Measurements from ENCODE around the gene CTSA.

CTSA gene

DNA sequence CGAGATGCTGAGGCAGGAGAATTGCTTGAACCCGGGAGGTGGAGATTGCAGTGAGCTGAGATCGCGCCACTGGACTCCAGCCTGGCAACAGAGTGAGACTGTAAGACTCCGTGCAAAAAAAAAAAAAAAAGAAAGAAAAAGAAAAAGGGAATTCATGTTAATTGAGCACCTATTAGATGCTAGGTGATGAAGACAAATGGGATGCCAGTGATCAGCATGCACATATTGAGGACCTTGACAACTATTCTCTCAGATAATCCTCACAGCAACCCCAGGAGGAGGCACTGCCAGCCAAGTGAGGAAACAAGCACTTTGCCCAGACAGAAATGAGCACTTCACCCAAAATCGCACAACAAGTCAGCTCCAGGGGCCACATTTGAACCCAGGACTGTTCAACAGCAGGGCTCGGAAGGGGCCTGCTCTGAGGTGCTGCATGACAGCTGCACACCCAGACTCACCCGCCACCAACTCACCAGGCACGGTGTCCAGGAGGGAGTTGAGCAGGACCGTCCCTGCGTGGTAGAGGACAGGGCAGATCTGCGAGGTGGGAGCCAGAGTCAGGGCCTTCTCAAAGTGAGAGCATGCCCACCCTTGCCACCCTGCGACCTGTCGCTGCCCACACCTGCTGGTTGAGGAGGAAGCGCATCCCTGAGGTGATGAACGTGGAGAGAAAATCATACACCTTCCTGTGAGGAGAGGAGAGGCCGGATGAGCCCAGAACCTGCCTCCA lies 16.2 kb downstream of the CTSA start:
- no peaks in the 10 kb centered on the region for H3K27me3 ChIP-seq (ENCODE audit: insufficient read depth, poor library complexity, severe bottlenecking)
- DNase-seq (ENCODE audit: low spot score) (no peak), ATAC-seq (ENCODE audit: low read depth) (no peak)
- peaks cover 24% of the 10 kb centered on the region for H3K4me1 ChIP-seq (ENCODE audit: insufficient read depth, poor library complexity, severe bottlenecking)
- H3K4me3 ChIP-seq (ENCODE audit: severe bottlenecking): no peak overlapping the region
- TF ChIP-seq, protein P1, sequence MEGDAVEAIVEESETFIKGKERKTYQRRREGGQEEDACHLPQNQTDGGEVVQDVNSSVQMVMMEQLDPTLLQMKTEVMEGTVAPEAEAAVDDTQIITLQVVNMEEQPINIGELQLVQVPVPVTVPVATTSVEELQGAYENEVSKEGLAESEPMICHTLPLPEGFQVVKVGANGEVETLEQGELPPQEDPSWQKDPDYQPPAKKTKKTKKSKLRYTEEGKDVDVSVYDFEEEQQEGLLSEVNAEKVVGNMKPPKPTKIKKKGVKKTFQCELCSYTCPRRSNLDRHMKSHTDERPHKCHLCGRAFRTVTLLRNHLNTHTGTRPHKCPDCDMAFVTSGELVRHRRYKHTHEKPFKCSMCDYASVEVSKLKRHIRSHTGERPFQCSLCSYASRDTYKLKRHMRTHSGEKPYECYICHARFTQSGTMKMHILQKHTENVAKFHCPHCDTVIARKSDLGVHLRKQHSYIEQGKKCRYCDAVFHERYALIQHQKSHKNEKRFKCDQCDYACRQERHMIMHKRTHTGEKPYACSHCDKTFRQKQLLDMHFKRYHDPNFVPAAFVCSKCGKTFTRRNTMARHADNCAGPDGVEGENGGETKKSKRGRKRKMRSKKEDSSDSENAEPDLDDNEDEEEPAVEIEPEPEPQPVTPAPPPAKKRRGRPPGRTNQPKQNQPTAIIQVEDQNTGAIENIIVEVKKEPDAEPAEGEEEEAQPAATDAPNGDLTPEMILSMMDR (IDR thresholded peaks at IDR 0.05; ENCODE audit: poor library complexity, severe bottlenecking): no peak
- no peaks in the 10 kb centered on the region for H3K36me3 ChIP-seq (ENCODE audit: low read depth)
- no peaks in the 10 kb centered on the region for H3K9me3 ChIP-seq (ENCODE audit: severe bottlenecking)
- no peak overlapping the region for H3K27ac ChIP-seq (ENCODE audit: poor library complexity, severe bottlenecking)

DNA sequence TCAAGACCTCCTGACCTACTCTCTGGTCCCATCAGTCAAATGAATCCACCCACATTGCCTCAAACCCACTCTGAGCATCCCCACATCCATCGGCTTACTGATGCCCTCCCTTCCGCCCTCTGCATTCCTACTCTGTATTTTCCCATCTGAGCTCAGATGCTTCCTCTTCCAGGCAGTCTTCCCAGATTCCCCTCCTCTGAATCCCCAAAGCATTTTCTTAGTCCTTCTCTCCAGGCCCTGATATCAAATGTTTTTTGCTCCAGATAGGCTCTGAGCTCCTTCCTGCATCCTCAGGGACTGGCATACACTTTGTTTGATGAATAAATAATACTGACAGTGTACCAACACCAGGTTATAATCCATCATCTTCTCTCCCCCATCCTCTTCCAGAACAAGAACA lies 16.9 kb downstream of the CTSA start:
- ATAC-seq (ENCODE audit: low read depth) (no peak), DNase-seq (ENCODE audit: low spot score) (no peak)
- H3K36me3 ChIP-seq (ENCODE audit: low read depth): no peaks in the 10 kb centered on the region
- TF ChIP-seq, protein P1 (IDR thresholded peaks at IDR 0.05; ENCODE audit: poor library complexity, severe bottlenecking): no peak
- H3K4me3 ChIP-seq (ENCODE audit: severe bottlenecking): no peak overlapping the region
- H3K27ac ChIP-seq (ENCODE audit: poor library complexity, severe bottlenecking): no peak overlapping the region
- peaks cover 25% of the 10 kb centered on the region for H3K4me1 ChIP-seq (ENCODE audit: insufficient read depth, poor library complexity, severe bottlenecking)
- no peaks in the 10 kb centered on the region for H3K27me3 ChIP-seq (ENCODE audit: insufficient read depth, poor library complexity, severe bottlenecking)
- no peaks in the 10 kb centered on the region for H3K9me3 ChIP-seq (ENCODE audit: severe bottlenecking)

DNA sequence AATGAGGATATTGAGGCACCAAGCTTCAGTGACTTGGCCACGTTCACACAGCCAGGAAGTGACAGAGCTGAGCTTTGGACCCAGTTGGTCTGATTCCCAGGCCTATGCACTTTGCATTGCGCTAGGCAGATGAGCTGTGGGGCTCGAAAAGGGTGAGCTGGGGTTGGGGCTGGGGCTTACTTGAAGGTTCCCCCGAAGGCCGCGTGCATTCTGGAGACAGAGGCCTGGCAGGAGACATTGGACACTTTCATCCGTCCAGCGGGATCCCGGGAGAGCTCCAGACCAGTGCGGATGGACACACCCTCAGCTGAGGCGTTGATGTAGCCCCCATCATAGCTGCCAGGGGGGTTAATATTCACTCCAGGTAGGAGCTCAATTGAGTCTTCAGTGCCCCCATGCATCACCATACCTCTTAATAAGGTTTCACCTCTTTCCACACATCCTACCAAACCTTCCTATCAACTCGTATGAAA lies 18.2 kb downstream of the CTSA start:
- H3K4me3 ChIP-seq (ENCODE audit: severe bottlenecking): no peak overlapping the region
- TF ChIP-seq, protein P1 (IDR thresholded peaks at IDR 0.05; ENCODE audit: poor library complexity, severe bottlenecking): no peak
- H3K27ac ChIP-seq (ENCODE audit: poor library complexity, severe bottlenecking): no peak overlapping the region
- no peak for ATAC-seq (ENCODE audit: low read depth)
- no peaks in the 10 kb centered on the region for H3K36me3 ChIP-seq (ENCODE audit: low read depth)
- no peak for DNase-seq (ENCODE audit: low spot score)
- no peaks in the 10 kb centered on the region for H3K27me3 ChIP-seq (ENCODE audit: insufficient read depth, poor library complexity, severe bottlenecking)
- H3K9me3 ChIP-seq (ENCODE audit: severe bottlenecking): no peaks in the 10 kb centered on the region
- peaks cover 25% of the 10 kb centered on the region for H3K4me1 ChIP-seq (ENCODE audit: insufficient read depth, poor library complexity, severe bottlenecking)

DNA sequence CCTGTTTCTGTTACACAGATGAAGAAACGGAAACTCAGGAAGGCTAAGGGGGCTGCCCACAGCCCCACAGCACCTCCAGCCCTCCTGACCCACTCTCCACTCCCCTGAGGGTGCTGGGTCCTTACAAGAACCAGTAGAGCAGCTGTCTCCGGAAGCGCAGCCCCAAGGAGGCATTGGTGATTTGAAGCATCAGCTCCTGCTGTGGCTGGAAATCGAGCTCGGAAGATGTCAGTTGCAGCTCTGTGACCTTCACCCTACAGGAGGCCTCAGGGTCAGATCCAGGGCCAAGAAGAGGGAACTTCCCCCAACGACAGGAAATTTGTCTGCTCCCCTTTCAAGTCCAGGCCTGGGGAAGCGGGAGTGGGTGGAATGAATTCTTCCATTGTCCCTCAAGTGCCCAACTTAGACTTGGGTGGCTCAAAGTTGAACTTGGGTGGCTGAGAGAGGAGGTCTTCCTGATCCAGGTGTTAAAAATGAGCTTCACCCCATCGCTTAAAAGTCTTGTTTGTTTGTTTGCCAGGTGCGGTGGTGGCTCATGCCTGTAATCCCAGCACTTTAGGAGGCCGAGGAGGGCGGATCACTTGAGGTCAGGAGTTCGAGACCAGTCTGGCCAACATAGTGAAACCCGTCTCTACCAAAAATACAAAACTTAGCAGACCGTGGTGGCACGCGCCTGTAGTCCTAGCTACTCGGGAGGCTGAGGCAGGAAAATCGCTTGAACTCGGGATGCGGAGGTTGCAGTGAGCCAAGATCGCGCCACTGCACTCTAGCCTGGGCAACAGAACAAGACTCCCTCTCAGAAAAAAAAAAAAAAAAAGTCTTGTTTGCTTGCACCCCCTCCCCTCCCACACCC lies 18.9 kb downstream of the CTSA start:
- ATAC-seq (ENCODE audit: low read depth) (no peak), DNase-seq (ENCODE audit: low spot score) (no peak)
- Histone ChIP-seq H3K36me3 (ENCODE audit: low read depth) (no peaks in the 10 kb centered on the region), H3K9me3 (ENCODE audit: severe bottlenecking) (no peaks in the 10 kb centered on the region), H3K4me1 (ENCODE audit: insufficient read depth, poor library complexity, severe bottlenecking) (peaks cover 25% of the 10 kb centered on the region), H3K4me3 (ENCODE audit: severe bottlenecking) (no peak overlapping the region), H3K27ac (ENCODE audit: poor library complexity, severe bottlenecking) (no peak overlapping the region), H3K27me3 (ENCODE audit: insufficient read depth, poor library complexity, severe bottlenecking) (no peaks in the 10 kb centered on the region)
- TF ChIP-seq, protein P1 (IDR thresholded peaks at IDR 0.05; ENCODE audit: poor library complexity, severe bottlenecking): no peak
